Keratinocyte (primary cell): ENCODE measurements around the gene EIF1AD. TPM values are rescaled to one million over a fixed set of nuclear protein-coding genes. Genes with fewer than 3 reads are reported as not detected.

Experiments
- DNase-seq: peaks from one replicate; pipeline ENCODE4 v3.0.0-alpha.2; 2011; ENCODE audit warnings: low read depth, missing footprints, low spot score
- FAIRE-seq: peaks from 2 replicates; lab custom pipeline; 2011; peaks lifted over from hg19 to GRCh38; lab: Jason Lieb, UNC
- H2AFZ ChIP-seq: 2 replicates; pipeline ENCODE4 v1.6.0; 2012; ENCODE audit warnings: low read length, control low read depth, inconsistent platforms; ENCODE audit not compliant: control insufficient read depth
- H3K27ac ChIP-seq: 2 replicates; pipeline ENCODE4 v1.5.1; 2011; ENCODE audit warnings: low read length; ENCODE audit not compliant: control insufficient read depth, insufficient read depth
- H3K27me3 ChIP-seq: 3 replicates; pipeline ENCODE4 v1.6.0; 2011; ENCODE audit warnings: low read length; ENCODE audit not compliant: control insufficient read depth, insufficient read depth; ENCODE audit errors: extremely low read depth
- H3K36me3 ChIP-seq, 2 experiments: 2 replicates in 1 of 2; 3 replicates in 1 of 2; pipeline ENCODE4 v1.5.1; 2011; ENCODE audit warnings: low read length in 2 of 2, mild to moderate bottlenecking in 1 of 2; ENCODE audit not compliant: control insufficient read depth in 2 of 2, insufficient read depth in 2 of 2; ENCODE audit errors: extremely low read depth in 1 of 2
- H3K4me1 ChIP-seq: 3 replicates; pipeline ENCODE4 v1.5.1; 2011; ENCODE audit warnings: low read length; ENCODE audit not compliant: control insufficient read depth, insufficient read depth; ENCODE audit errors: extremely low read depth
- H3K4me2 ChIP-seq: 3 replicates; pipeline ENCODE4 v1.6.0; 2011; ENCODE audit warnings: low read depth, low read length; ENCODE audit not compliant: control insufficient read depth, insufficient read depth; ENCODE audit errors: extremely low read depth
- H3K4me3 ChIP-seq, 3 experiments: fragments of 200-600 bp in 1 of 3; sonication (generic) in 1 of 3; 2 replicates in 2 of 3; 3 replicates in 1 of 3; pipeline ENCODE4 v1.5.1; 2011 to 2016; ENCODE audit warnings: low read length in 3 of 3, mild to moderate bottlenecking in 3 of 3, control low read depth in 2 of 3, inconsistent platforms in 1 of 3, low read depth in 1 of 3, mixed read lengths in 1 of 3, mixed run types in 1 of 3, moderate library complexity in 1 of 3; ENCODE audit not compliant: control insufficient read depth in 2 of 3, insufficient read depth in 2 of 3; ENCODE audit errors: extremely low read depth in 1 of 3
- H3K79me2 ChIP-seq: 2 replicates; pipeline ENCODE4 v1.6.0; 2012; ENCODE audit warnings: low read length; ENCODE audit not compliant: control insufficient read depth, insufficient read depth
- H3K9ac ChIP-seq: 3 replicates; pipeline ENCODE4 v1.6.0; 2011; ENCODE audit warnings: low read length; ENCODE audit not compliant: control insufficient read depth, insufficient read depth; ENCODE audit errors: extremely low read depth
- H3K9me1 ChIP-seq: 3 replicates; pipeline ENCODE4 v1.6.0; 2011; ENCODE audit warnings: low read length; ENCODE audit not compliant: control insufficient read depth, insufficient read depth; ENCODE audit errors: extremely low read depth
- H3K9me3 ChIP-seq: 2 replicates; pipeline ENCODE4 v1.5.1; 2012; ENCODE audit warnings: low read depth, low read length; ENCODE audit not compliant: control insufficient read depth
- H4K20me1 ChIP-seq: 3 replicates; pipeline ENCODE4 v1.6.0; 2011; ENCODE audit warnings: low read length; ENCODE audit not compliant: control insufficient read depth, insufficient read depth; ENCODE audit errors: extremely low read depth
- EZH2 ChIP-seq: IDR thresholded peaks from one replicate; pipeline ENCODE4 v1.6.1; 2012; ENCODE audit warnings: inconsistent platforms, mild to moderate bottlenecking, low read length, moderate library complexity
- dilution Hi-C: fragments of 300-500 bp; cut with MboI; formaldehyde crosslinking; loops from one replicate; pipeline ENCODE4 v1.7.0; 2020; ENCODE audit warnings: low sequenced_read_pairs; ENCODE audit not compliant: extremely low pct_ligation_motif_present
- polyA plus RNA-seq, 5 experiments: library from polyadenylated mRNA; depleted of rRNA in 3 of 5; stranded (reverse) in 3 of 5; stranded (forward) in 1 of 5; unstranded in 1 of 5; fragments of >200 nt; gene quantifications; 1 replicate in 1 of 5; 2 replicates in 3 of 5; 3 replicates in 1 of 5; pipeline versions ENCODE4 v1.2.1 to v1.2.3, GENCODE V29; 2011 to 2012; ENCODE audit warnings: missing spikeins in 2 of 5, low read depth in 1 of 5, low replicate concordance in 1 of 5
- TF ChIP-seq, protein P1 (sequence below), 3 experiments: IDR thresholded peaks in 1 of 3; conservative IDR thresholded peaks in 1 of 3; optimal IDR thresholded peaks in 1 of 3; 2 replicates in 2 of 3; 3 replicates in 1 of 3; pipeline versions ENCODE3 to v1.5.1; 2011; ENCODE audit warnings: low read length in 3 of 3, mild to moderate bottlenecking in 3 of 3, moderate library complexity in 2 of 3, control low read depth in 1 of 3, inconsistent platforms in 1 of 3; ENCODE audit not compliant: insufficient read depth in 2 of 3; ENCODE audit errors: extremely low read depth in 1 of 3

EIF1AD gene
- polyA plus RNA-seq, 1 donor (not counting 4 experiments of a cell fraction or from before 2014, with no cell fraction given), result 29.6 TPM

GRCh38 chr11:65946655-65947054 is 55.3 kb downstream of the EIF1AD start:
- Histone ChIP-seq H3K79me2 (no peaks in the 10 kb centered on the region), H3K4me3 (no peak overlapping the region), H3K27ac (no peak overlapping the region), H3K27me3 (peaks cover 4% of the 10 kb centered on the region), H3K9me3 (no peaks in the 10 kb centered on the region), H3K36me3 (no peaks in the 10 kb centered on the region), H3K4me1 (peaks cover 4% of the 10 kb centered on the region), H3K9ac (no peak overlapping the region), H2AFZ (no peak overlapping the region), H3K9me1 (no peaks in the 10 kb centered on the region), H3K4me2 (no peak overlapping the region), H4K20me1 (no peaks in the 10 kb centered on the region)
- DNase-seq (no peak), FAIRE-seq (no peak)
- TF ChIP-seq, protein P1, sequence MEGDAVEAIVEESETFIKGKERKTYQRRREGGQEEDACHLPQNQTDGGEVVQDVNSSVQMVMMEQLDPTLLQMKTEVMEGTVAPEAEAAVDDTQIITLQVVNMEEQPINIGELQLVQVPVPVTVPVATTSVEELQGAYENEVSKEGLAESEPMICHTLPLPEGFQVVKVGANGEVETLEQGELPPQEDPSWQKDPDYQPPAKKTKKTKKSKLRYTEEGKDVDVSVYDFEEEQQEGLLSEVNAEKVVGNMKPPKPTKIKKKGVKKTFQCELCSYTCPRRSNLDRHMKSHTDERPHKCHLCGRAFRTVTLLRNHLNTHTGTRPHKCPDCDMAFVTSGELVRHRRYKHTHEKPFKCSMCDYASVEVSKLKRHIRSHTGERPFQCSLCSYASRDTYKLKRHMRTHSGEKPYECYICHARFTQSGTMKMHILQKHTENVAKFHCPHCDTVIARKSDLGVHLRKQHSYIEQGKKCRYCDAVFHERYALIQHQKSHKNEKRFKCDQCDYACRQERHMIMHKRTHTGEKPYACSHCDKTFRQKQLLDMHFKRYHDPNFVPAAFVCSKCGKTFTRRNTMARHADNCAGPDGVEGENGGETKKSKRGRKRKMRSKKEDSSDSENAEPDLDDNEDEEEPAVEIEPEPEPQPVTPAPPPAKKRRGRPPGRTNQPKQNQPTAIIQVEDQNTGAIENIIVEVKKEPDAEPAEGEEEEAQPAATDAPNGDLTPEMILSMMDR (optimal IDR thresholded peaks at IDR 0.05 in 1 of 3, IDR thresholded peaks at IDR 0.05 in 1 of 3, conservative IDR thresholded peaks at IDR 0.05 in 1 of 3; ENCODE audit: extremely low read depth in 1 of 3, insufficient read depth in 2 of 3, low read length in 3 of 3), result no peak
- no peak for TF ChIP-seq EZH2
- dilution Hi-C loops, result no loop called here

Other genes starting within 250 kb of the EIF1AD start
- 3.1 to 6.8 TPM (median 3.1 TPM) in 3 replicates for gene AP5B1, start 221.2 kb downstream of the EIF1AD start, polyA plus RNA-seq
- 2.1 to 23.2 TPM (median 7.5 TPM) in 3 replicates for gene OVOL1, start 215.1 kb downstream of the EIF1AD start, polyA plus RNA-seq
- 0.12 to 0.44 TPM (median 0.15 TPM) in 3 replicates for gene SNX32, start 168.2 kb downstream of the EIF1AD start, polyA plus RNA-seq
- gene CFL1, start 144.0 kb downstream of the EIF1AD start, polyA plus RNA-seq, result 571 to 1,860 TPM (median 1,236 TPM) in 3 replicates
- gene MUS81, start 141.7 kb downstream of the EIF1AD start, polyA plus RNA-seq, result 24.7 to 34.4 TPM (median 28.0 TPM) in 3 replicates
- 4.6 to 13.6 TPM (median 4.8 TPM) in 3 replicates for gene EFEMP2, start 129.4 kb downstream of the EIF1AD start, polyA plus RNA-seq
- not detected in 3 replicates for gene CTSW, start 122.3 kb downstream of the EIF1AD start, polyA plus RNA-seq
- 83.0 to 104 TPM (median 95.1 TPM) in 3 replicates for gene FIBP, start 113.7 kb downstream of the EIF1AD start, polyA plus RNA-seq
- 4.1 to 6.8 TPM (median 6.0 TPM) in 3 replicates for gene CCDC85B, start 111.5 kb downstream of the EIF1AD start, polyA plus RNA-seq
- 9.4 to 25.3 TPM (median 21.8 TPM) in 3 replicates for gene FOSL1, start 101.8 kb downstream of the EIF1AD start, polyA plus RNA-seq
- gene C11orf68, start 83.1 kb downstream of the EIF1AD start, polyA plus RNA-seq, result 18.4 to 30.9 TPM (median 25.0 TPM) in 3 replicates
- gene DRAP1, start 82.7 kb downstream of the EIF1AD start, polyA plus RNA-seq, result 135 to 175 TPM (median 138 TPM) in 3 replicates
- not detected in 3 replicates for gene TSGA10IP, start 56.7 kb downstream of the EIF1AD start, polyA plus RNA-seq
- gene SART1, start 40.4 kb downstream of the EIF1AD start, polyA plus RNA-seq, result 5.9 to 28.0 TPM (median 14.7 TPM) in 3 replicates
- gene BANF1, start 346 bp upstream of the EIF1AD start, polyA plus RNA-seq, result 112 to 187 TPM (median 154 TPM) in 3 replicates
- 1.4 to 2.3 TPM (median 1.7 TPM) in 3 replicates for gene CST6, start 9.9 kb upstream of the EIF1AD start, polyA plus RNA-seq
- 0.07 TPM in 1 of 3 replicates, not detected in the others for gene CATSPER1, start 24.3 kb upstream of the EIF1AD start, polyA plus RNA-seq
- not detected in 3 replicates for gene GAL3ST3, start 47.0 kb upstream of the EIF1AD start, polyA plus RNA-seq
- gene SF3B2, start 50.2 kb upstream of the EIF1AD start, polyA plus RNA-seq, result 41.9 to 121 TPM (median 73.0 TPM) in 3 replicates
- gene PACS1, start 68.1 kb upstream of the EIF1AD start, polyA plus RNA-seq, result 10.0 to 28.4 TPM (median 14.9 TPM) in 3 replicates